WTC11 (cell line): ENCODE results near the gene COL5A1. TPM values are rescaled to one million over a fixed set of nuclear protein-coding genes. Genes with fewer than 3 reads are reported as not detected.

Experiments used
- ATAC-seq: fragments of 200-7000 bp; cut with Tn5 transposase; 2 replicates; pipeline ENCODE4 v1.10.0; 2021; ENCODE audit warnings: mild to moderate bottlenecking, moderate library complexity
- CTCF ChIA-PET: fragments of 300-600 bp; sonication (Branson Sonifier 250); formaldehyde crosslinking; loops from one replicate; lab custom pipeline; 2021; ENCODE audit warnings: antibody characterized with exemption; lab: Charles Lee
- POLR2A ChIA-PET: fragments of 350-600 bp; sonication (Branson Sonifier 250); formaldehyde crosslinking; loops from one replicate; lab custom pipeline; 2021; ENCODE audit warnings: antibody characterized with exemption; lab: Charles Lee
- DNase-seq: peaks from one replicate; pipeline ENCODE4 v3.0.0; 2021; ENCODE audit warnings: low spot score
- H3K27ac Mint-ChIP-seq: 2 replicates; pipeline ENCODE4 v1.8.0; 2021; ENCODE audit warnings: mixed read lengths
- H3K27me3 Mint-ChIP-seq: 2 replicates; pipeline ENCODE4 v1.8.0; 2021; ENCODE audit warnings: low read depth, mild to moderate bottlenecking, moderate library complexity, mixed read lengths
- H3K36me3 Mint-ChIP-seq: 2 replicates; pipeline ENCODE4 v1.8.0; 2021; ENCODE audit warnings: mixed read lengths
- H3K4me1 Mint-ChIP-seq: 2 replicates; pipeline ENCODE4 v1.8.0; 2022; ENCODE audit warnings: mixed read lengths
- H3K4me3 Mint-ChIP-seq: 2 replicates; pipeline ENCODE4 v1.8.0; 2021; ENCODE audit warnings: mild to moderate bottlenecking, moderate library complexity, mixed read lengths
- H3K9me3 Mint-ChIP-seq: 2 replicates; pipeline ENCODE4 v1.8.0; 2021; ENCODE audit warnings: mixed read lengths
- CDX4 ChIP-seq: fragments of 250-450 bp; sonication (Bioruptor Pico); IDR thresholded peaks from 2 replicates; pipeline ENCODE4 v1.9.0; 2021; ENCODE audit warnings: moderate library complexity, mild to moderate bottlenecking, inconsistent platforms, borderline replicate concordance
- CREB1 ChIP-seq: sonication (generic); formaldehyde crosslinking; IDR thresholded peaks from 2 replicates; pipeline ENCODE4 v1.8.0; 2023; ENCODE audit warnings: mild to moderate bottlenecking, missing genetic modification reagents
- ELF4 ChIP-seq: sonication (generic); formaldehyde crosslinking; IDR thresholded peaks from 2 replicates; pipeline ENCODE4 v1.8.1; 2022; ENCODE audit warnings: low read depth, mild to moderate bottlenecking, moderate library complexity, missing genetic modification reagents
- ERG ChIP-seq: fragments of 250-450 bp; sonication (Bioruptor Pico); IDR thresholded peaks from 2 replicates; pipeline ENCODE4 v1.8.0; 2021; ENCODE audit warnings: mild to moderate bottlenecking
- ETV6 ChIP-seq: sonication (generic); formaldehyde crosslinking; IDR thresholded peaks from 2 replicates; pipeline ENCODE4 v1.8.1; 2022; ENCODE audit warnings: mild to moderate bottlenecking, missing genetic modification reagents
- FOXP1 ChIP-seq: sonication (generic); formaldehyde crosslinking; IDR thresholded peaks from 2 replicates; pipeline ENCODE4 v1.8.0; 2022; ENCODE audit warnings: missing genetic modification reagents, mild to moderate bottlenecking, moderate library complexity, borderline replicate concordance
- HMGA2 ChIP-seq: fragments of 250-450 bp; sonication (Bioruptor Pico); IDR thresholded peaks from 2 replicates; pipeline ENCODE4 v1.4.0; 2021; ENCODE audit warnings: mild to moderate bottlenecking, moderate library complexity
- JAZF1 ChIP-seq: fragments of 250-450 bp; sonication (Bioruptor Pico); IDR thresholded peaks from 2 replicates; pipeline ENCODE4 v1.9.0; 2021; ENCODE audit warnings: moderate library complexity, mild to moderate bottlenecking, inconsistent platforms
- MYBL2 ChIP-seq: sonication (generic); formaldehyde crosslinking; IDR thresholded peaks from 2 replicates; pipeline ENCODE4 v1.8.1; 2023; ENCODE audit warnings: mild to moderate bottlenecking, moderate library complexity, missing genetic modification reagents
- NFYB ChIP-seq: sonication (generic); formaldehyde crosslinking; conservative IDR thresholded peaks from 2 replicates; pipeline ENCODE4 v1.8.0; 2022; ENCODE audit warnings: low read depth, missing genetic modification reagents
- PREB ChIP-seq: sonication (generic); formaldehyde crosslinking; IDR thresholded peaks from 2 replicates; pipeline ENCODE4 v1.8.1; 2022; ENCODE audit warnings: mild to moderate bottlenecking, missing genetic modification reagents, moderate library complexity, borderline replicate concordance
- RORB ChIP-seq: fragments of 250-450 bp; sonication (Bioruptor Pico); IDR thresholded peaks from 2 replicates; pipeline ENCODE4 v1.9.0; 2021; ENCODE audit warnings: mild to moderate bottlenecking
- SOX15 ChIP-seq: fragments of 250-450 bp; sonication (Bioruptor Pico); IDR thresholded peaks from 2 replicates; pipeline ENCODE4 v1.9.0; 2021; ENCODE audit warnings: mild to moderate bottlenecking
- TCF7 ChIP-seq: sonication (generic); formaldehyde crosslinking; IDR thresholded peaks from 2 replicates; pipeline ENCODE4 v1.8.0; 2022; ENCODE audit warnings: mild to moderate bottlenecking, low read depth, missing genetic modification reagents, moderate library complexity
- ZBTB43 ChIP-seq: sonication (generic); formaldehyde crosslinking; IDR thresholded peaks from 2 replicates; pipeline ENCODE4 v1.8.1; 2023; ENCODE audit warnings: mild to moderate bottlenecking, missing genetic modification reagents
- ZNF423 ChIP-seq: fragments of 250-450 bp; sonication (Bioruptor Pico); IDR thresholded peaks from 2 replicates; pipeline ENCODE4 v2.1.2; 2022; ENCODE audit warnings: mild to moderate bottlenecking, moderate library complexity
- total RNA-seq: library from RNA; stranded (reverse); gene quantifications from 3 replicates; pipeline ENCODE4 v1.2.3, GENCODE V29; 2021
- TF ChIP-seq, protein P1 (sequence below): sonication (generic); formaldehyde crosslinking; IDR thresholded peaks from 2 replicates; pipeline ENCODE4 v1.8.1; 2023; ENCODE audit warnings: mild to moderate bottlenecking, missing genetic modification reagents, moderate library complexity
- TF ChIP-seq, protein P2 (sequence below): sonication (generic); formaldehyde crosslinking; conservative IDR thresholded peaks from 2 replicates; pipeline ENCODE4 v1.8.1; 2023; ENCODE audit warnings: mild to moderate bottlenecking, low read depth, missing genetic modification reagents, moderate library complexity
- TF ChIP-seq, protein P3 (sequence below): fragments of 250-450 bp; sonication (Bioruptor Pico); conservative IDR thresholded peaks from 2 replicates; pipeline ENCODE4 v1.9.0; 2021; ENCODE audit warnings: mild to moderate bottlenecking

COL5A1 gene
- total RNA-seq, 1 experiment from 2014 or later: 13.5 TPM

GRCh38 chr9:134802216-134802795 lies 160.7 kb downstream of the COL5A1 start (continued):
- no peak for TF ChIP-seq FOXP1 (CRISPR knock-in tag)
- TF ChIP-seq JAZF1 (CRISPR knock-in tag): no peak
- no peak for TF ChIP-seq ELF4
- TF ChIP-seq, protein P1, sequence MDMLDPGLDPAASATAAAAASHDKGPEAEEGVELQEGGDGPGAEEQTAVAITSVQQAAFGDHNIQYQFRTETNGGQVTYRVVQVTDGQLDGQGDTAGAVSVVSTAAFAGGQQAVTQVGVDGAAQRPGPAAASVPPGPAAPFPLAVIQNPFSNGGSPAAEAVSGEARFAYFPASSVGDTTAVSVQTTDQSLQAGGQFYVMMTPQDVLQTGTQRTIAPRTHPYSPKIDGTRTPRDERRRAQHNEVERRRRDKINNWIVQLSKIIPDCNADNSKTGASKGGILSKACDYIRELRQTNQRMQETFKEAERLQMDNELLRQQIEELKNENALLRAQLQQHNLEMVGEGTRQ (CRISPR knock-in tag): no peak
- TF ChIP-seq ERG: no peak
- TF ChIP-seq PREB: no peak
- TF ChIP-seq CREB1 (CRISPR knock-in tag): no peak
- TF ChIP-seq MYBL2 (CRISPR knock-in tag): no peak
- no peak for TF ChIP-seq TCF7 (CRISPR knock-in tag)
- no peak for TF ChIP-seq SOX15

- Mint-ChIP-seq H3K4me1 (peaks cover 10% of the 10 kb centered on the region), H3K27me3 (no peaks in the 10 kb centered on the region), H3K27ac (no peak overlapping the region), H3K9me3 (no peaks in the 10 kb centered on the region; the same call in 1 of the 2 replicates), H3K36me3 (no peaks in the 10 kb centered on the region), H3K4me3 (no peak overlapping the region)
- CTCF ChIA-PET: interaction anchor here (2.0 kb wide), 1 partner anchor 26 kb away, joined by 7 read pairs; no protein-coding TSS in a partner anchor
- ATAC-seq (no peak), DNase-seq (no peak)
- no peak for TF ChIP-seq ZNF423 (CRISPR knock-in tag)
- POLR2A ChIA-PET: no interaction called here
Observed at GRCh38 chr9:134804871-134805270, 163.3 kb downstream of the COL5A1 start.

DNA sequence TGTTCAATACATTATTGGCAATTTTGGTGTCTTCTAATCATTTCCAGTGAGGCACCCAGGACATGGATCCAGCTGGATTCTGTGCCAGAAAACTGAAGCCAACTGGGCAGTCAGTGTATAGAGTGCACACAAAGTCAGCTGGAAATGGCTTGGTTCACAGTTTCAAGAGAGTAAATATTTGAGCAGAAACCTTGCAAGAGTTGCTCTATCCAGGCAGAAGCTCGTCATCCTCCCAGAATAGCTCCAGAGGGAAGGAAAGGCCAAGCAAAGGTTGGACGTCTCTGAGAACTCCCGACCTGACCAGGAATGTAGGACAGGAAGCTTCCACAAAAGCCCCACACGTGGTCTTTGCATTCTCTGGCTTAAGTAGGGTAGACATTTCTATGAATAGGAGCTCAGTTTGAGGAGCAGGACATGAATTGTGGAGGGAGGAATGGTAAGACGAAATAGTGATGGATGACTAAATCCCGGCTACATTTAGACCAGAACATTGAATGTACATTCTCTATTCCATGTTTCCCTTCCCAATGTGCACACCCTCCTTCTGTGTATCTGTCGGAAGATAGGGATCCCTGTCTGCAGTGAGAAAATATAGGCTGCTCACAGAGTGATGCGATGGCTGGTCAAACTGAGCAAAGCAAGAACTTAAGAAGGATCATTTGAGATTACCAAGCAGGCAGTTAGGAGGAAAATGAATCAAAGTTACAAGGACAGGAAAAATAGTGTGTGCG lies 166.3 kb downstream of the COL5A1 start:
- H3K4me3 Mint-ChIP-seq: no peak overlapping the region
- ATAC-seq (no peak), DNase-seq (no peak)
- H3K9me3 Mint-ChIP-seq: no peaks in the 10 kb centered on the region; the same call in 1 of the 2 replicates
- H3K36me3 Mint-ChIP-seq: no peaks in the 10 kb centered on the region
- no peak overlapping the region; the same call in 1 of the 2 replicates for H3K27ac Mint-ChIP-seq
- ChIA-PET CTCF (interaction anchor here (1.1 to 1.9 kb wide), 3 partner anchors 23 to 29 kb away, joined by 3 to 6 read pairs (median 5); no protein-coding TSS in a partner anchor), POLR2A (no interaction called here)
- H3K4me1 Mint-ChIP-seq: peaks cover 28% of the 10 kb centered on the region
- no peaks in the 10 kb centered on the region for H3K27me3 Mint-ChIP-seq
- TF ChIP-seq, protein P2, sequence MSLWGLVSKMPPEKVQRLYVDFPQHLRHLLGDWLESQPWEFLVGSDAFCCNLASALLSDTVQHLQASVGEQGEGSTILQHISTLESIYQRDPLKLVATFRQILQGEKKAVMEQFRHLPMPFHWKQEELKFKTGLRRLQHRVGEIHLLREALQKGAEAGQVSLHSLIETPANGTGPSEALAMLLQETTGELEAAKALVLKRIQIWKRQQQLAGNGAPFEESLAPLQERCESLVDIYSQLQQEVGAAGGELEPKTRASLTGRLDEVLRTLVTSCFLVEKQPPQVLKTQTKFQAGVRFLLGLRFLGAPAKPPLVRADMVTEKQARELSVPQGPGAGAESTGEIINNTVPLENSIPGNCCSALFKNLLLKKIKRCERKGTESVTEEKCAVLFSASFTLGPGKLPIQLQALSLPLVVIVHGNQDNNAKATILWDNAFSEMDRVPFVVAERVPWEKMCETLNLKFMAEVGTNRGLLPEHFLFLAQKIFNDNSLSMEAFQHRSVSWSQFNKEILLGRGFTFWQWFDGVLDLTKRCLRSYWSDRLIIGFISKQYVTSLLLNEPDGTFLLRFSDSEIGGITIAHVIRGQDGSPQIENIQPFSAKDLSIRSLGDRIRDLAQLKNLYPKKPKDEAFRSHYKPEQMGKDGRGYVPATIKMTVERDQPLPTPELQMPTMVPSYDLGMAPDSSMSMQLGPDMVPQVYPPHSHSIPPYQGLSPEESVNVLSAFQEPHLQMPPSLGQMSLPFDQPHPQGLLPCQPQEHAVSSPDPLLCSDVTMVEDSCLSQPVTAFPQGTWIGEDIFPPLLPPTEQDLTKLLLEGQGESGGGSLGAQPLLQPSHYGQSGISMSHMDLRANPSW: no peak
- TF ChIP-seq NFYB (CRISPR knock-in tag) (no peak), ETV6 (CRISPR knock-in tag) (no peak), ZBTB43 (no peak), PREB (no peak), CDX4 (CRISPR knock-in tag) (no peak), HMGA2 (CRISPR knock-in tag) (no peak), RORB (CRISPR knock-in tag) (no peak)
- TF ChIP-seq, protein P3, sequence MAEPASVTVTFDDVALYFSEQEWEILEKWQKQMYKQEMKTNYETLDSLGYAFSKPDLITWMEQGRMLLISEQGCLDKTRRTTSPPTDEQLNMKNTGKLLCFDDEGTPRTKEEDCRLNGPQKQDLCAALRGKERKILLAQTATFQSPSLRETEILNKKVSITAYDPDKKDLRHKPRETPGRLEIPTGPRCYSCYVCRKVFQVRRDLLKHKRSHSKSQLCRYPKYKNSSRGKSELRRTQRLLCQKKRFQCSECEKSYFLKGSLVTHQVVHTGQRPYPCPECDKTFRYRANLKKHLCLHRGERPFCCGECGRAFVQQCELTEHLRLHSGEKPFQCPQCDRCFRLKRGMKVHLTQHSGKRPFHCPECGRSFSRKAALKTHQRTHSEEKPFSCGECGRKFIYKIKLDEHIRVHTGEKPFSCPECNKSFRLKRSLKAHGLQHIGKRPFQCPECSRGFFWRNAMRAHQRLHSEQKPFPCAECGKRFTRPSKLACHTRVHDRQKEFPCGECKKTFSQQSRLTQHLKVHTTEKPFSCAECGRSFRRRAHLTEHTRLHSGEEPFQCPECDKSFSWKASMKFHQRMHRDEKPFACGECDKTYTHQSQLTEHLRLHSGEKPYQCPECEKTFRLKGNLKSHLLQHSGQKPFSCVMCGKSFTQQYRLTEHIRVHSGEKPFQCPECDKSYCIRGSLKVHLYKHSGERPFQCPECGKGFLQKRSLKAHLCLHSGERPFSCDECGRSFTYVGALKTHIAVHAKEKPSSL (CRISPR knock-in tag): no peak
